GM23248 (cell line): ENCODE data around the gene NOL3.

Source experiments
- EZH2 ChIP-seq: fragments of 200-600 bp; sonication (generic); IDR thresholded peaks from 2 replicates; pipeline ENCODE4 v1.6.1; 2018; ENCODE audit warnings: antibody characterized with exemption, mild to moderate bottlenecking; ENCODE audit not compliant: insufficient read depth, poor library complexity, severe bottlenecking
- EZH2phosphoT487 ChIP-seq: fragments of 200-600 bp; sonication (generic); IDR thresholded peaks from 2 replicates; pipeline ENCODE4 v1.6.1; 2018; ENCODE audit warnings: antibody characterized with exemption, moderate library complexity, mild to moderate bottlenecking, low read depth; ENCODE audit not compliant: insufficient read depth

GRCh38 chr16:67204076-67204475 lies 33.7 kb downstream of the NOL3 start:
- TF ChIP-seq EZH2 = no peak
- TF ChIP-seq EZH2phosphoT487 = no peak
